ENCODE data around the gene TEX47.

GRCh38 chr7:88761779-88762178 is 33.8 kb downstream of the TEX47 start:
- TF ChIP-seq CTCF (IDR thresholded peaks at IDR 0.05) (peak in 1 of 6 experiments; percentile 29), POLR2A (IDR thresholded peaks at IDR 0.05) (no peak)

Measured in thyroid gland (tissue), 4 donors.